ENCODE measurements around the gene TLE7.

TLE7 gene

DNA sequence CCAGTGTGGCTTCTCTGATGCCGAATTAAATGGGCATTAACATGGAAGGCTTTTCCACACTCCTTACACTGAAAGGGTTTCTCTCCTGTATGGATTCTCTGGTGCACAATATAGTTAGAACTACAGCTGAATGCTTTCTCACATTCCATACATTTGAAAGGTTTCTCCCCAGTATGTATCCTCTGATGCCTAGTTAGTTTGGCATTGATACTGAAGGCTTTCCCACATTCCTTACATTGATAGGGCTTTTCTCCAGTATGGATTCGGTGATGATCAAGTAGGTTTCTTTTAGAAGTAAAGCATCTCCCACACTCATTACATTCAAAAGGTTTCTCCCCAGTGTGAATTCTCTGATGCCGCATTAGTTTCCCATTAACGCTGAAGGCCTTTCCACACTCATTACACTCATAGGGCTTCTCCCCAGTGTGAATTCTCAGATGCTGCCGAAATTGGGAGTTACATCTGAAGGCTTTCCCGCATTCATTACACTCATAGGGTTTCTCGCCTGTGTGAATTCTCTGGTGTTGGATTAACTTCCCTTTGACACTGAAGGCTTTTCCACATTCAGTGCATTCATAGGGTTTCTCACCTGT lies 6.5 kb upstream of the TLE7 start:
- DNase-seq, result no peak

DNA sequence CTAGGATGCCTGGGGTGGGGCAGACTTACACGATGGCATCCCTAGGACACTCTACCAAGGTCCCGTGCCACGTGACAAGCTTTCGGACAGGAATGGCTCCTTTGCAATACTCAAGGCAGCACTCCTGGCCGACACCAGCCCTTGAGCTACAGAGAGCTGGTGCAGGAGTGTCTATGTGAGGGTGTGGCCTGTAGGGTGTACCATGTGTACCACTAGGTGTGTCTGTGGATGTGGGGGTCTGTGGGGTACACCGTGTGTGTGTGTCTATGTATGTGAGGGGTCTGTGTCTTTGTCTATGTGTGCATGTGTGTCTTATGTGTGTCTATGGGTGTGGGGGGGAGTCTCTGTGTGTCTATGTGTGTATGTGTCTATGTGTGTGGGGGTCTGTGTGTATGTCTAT lies 1.9 kb upstream of the TLE7 start:
- no peak for DNase-seq

DNA sequence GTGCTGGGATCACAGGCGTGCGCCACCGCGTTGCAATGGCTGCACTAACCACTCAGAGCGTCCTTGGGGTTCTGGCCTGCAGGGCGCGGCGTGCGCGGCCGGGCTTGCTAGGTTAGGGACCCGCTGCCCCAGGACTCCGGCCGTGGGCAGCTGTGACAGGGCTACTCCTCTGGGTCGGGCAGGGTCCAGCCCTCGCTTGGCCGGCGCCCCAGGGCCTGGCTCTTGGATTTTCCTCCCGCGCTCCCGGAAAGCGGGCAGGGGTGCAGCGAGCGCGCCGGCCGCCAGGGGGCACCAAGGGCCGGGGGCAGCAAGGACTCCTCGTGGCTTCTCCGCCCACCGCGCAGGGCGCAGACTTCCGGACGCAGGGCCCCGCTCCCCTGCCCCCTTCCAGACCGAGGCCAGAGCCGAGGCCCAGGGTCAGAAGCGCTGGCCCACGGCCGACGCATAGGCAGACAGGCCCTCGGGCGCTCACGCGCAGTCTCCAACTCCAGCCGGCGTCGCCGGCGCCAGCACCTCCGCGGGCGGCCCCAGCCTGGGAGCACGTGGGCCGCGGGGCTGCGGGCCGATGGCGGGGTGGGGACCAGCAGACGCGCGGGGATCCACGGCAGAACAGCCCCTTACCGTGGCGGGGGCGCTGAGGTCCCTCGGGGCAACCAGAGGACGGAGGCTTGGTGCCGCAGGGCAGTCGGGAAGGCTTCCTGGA lies 355 bp downstream of the TLE7 start:
- DNase-seq, result no peak

DNA sequence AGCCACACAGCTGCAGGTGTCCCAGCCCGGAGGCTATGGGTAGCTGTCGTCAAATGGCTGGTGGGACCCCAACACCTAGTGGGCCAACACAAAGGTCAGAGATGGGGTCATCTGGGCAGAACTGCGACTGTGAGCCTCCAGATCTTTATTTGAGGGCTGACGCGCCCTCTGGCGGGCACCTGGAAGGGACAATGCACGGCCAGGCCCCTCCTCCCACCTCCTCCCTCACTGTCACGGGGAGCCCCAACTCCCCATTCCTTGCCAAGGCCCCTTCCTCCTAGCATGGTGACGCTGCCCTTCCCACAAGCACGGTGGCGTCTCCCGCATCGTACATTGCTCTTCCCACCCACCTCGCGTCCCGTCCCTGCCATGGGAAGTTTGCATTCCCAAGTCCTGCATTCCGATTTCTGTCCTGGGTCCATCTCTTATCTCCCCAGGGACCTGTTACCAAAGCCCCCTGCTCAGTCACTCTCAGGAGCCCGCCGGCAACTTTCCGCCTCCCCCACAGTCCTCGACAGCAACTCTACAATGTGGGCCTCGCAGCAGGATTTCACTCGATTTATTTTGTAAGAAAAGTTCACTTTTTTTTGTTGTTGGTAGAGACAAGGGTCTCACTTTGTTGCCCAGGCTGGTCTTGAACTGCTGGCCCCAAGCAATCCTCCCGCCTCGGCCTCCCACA lies 1.0 kb downstream of the TLE7 start:
- no peak for DNase-seq

DNA sequence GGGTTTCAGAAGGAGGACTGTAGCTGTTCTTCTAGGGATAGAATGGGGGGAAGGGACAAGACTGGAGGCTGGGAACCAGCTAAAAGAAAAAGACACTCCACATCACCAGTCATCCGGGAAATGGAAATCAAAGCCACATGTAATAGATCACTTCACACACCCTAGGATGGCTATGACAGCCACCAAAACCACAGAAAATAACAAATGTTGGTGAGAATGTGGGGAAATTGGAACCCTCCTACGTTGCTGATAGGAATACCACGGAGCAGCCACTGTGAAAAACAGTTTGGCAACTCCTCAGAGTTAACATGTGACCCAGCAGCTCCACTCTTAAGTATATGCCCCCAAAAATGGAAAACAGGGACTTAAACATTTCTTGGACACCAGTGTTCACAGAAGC lies 2.3 kb downstream of the TLE7 start:
- DNase-seq, result no peak

DNA sequence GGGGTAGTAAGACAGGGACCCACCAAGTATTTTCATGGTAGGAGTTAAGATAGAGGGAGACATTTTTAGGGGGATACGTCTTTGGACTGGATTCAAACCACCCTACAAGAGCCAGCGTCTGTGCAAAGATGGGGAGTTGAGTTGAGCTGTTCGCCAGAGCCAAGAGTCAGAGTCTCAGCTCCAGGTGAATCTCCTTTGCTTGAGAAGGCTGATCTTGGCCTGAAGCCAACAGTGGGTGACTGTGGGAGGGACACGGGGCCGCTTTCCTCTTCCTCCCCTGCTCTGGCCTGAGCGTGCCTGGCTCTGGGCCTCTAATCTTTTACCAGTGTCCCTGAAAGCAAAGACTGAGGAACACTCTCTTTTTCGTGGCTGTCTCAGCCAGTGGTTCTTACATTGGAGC lies 5.4 kb downstream of the TLE7 start:
- DNase-seq, result no peak

DNA sequence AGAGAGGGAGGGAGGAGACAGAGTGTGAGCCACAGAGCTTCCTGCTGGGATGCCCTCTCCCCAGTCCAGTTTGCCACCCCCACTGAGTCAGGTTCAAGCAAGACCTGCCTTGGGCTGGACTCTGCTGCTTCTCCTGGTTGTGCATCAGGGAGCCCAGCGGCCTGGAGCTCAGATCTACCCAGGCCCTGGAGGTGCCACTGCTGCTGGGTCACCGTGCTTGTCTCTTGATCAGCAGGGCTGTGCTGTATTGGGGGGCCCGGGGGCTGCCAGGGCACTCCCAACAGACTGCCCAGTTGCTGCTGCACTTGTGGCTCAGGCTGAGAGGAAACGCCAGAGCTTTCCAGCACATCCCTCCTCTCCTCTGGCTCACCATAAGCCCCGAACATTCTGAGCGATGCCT lies 8.9 kb downstream of the TLE7 start:
- no peak for DNase-seq

DNA sequence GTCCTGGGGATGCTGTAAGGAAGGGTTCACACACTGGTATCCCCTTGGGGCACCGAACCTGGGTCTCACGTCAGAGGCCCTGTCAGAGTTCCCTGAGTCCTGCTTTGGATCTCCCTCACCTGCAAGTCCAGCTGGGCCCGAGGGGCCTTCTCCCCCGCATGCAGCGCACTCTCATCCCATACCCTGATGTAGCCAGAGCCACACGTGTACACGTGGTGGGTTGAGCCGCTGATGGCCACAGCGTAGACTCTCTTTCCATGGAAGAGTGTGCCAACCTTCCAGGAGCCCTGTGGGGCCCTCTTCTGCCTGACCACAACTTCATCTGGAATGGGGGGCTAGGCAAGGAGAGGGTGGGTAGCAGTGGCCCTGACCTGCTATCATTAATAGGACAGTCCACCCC lies 9.9 kb downstream of the TLE7 start:
- DNase-seq, result no peak

DNA sequence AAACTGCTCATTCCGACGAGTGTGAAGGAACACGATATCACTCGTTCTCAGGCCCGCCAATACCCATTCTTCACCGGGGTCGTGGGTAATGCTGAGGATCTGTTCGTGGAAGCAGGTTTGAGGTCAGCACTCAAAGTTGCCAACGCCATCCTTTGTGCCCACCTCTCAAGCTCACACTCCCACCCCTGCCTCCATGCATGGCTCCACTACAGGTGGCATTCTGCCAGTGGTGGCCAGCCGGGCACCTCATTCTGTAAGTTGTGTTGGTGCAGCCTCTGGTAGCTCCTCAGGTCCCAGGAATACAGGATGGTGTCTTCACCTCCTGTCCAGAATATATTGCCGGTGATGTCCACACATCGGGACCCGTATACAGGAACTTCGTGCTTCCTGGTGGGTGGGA lies 10.7 kb downstream of the TLE7 start:
- DNase-seq, result no peak

DNA sequence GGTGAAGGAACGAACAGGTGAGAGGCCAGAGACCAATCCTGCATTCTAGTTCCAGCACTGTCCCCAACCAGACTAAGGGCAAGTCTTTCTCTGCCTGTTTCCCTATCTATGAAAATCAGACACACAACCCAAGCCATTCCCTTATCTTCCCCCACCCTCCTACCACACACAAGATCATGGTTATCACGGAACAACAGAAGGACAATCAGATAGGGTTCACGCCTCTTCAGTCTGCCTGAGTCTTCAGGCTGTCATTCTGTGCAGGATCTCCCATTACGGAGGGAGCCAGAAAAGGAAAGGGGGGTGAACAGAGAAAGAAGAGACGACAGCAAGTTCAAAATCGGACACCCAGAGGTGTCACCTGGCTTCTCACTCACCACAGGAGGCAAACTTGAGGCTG lies 11.1 kb downstream of the TLE7 start:
- no peak for DNase-seq

DNA sequence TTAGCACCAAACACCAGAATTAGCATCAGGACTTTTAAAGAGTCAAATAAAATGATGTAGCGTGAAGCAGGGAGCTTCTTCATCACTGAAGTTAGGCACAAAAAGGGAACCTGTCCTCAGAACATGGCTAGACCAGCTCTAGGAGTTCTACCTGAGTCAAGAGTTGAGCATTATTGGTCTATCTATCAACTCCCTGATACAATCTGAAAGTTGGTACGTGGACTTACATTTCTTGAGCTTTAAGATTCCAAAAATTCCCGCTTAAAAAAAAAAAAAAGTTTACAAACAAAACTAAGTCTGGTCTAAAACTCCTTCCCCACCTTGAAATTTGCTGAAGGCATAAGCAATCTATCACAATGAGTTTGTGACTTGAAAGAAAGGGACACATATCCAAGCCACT lies 12.3 kb downstream of the TLE7 start:
- no peak for DNase-seq

DNA sequence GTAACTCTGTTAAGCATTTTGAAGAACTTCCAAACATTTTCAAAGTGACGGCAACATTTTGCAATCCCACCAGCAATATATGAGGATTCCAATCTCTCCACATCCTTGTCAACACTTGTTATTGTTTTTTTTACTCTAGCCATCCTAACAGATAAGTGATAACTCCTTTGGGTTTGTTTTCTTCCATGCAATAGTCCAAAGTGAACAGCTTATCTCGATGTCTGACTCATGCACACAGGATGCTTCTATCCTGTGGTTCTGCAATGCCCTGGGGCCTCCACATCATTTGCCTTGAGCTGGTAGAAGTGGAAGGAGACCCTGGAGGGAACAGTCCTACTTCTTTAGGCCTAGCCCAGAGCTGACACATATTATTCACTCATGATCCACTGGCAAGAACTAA lies 13.0 kb downstream of the TLE7 start:
- no peak for DNase-seq

DNA sequence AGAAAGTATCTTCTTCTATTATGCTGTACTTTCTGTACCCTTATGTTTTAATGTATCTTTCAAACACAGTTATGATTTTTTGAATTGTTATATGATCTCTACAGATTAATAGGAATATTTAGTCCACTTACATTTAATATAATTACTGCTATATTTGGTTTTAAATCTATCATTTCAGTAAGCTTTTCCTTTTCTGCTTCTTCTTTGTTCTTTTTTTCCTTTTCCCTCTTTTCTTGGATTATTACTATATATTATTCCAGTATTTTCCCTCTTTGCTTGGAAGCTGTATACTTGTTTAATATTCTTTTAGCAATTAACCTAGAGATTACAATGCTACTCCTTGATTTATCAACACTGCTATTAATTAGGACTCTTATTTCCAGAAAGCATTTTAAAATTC lies 13.5 kb downstream of the TLE7 start:
- DNase-seq, result no peak

DNA sequence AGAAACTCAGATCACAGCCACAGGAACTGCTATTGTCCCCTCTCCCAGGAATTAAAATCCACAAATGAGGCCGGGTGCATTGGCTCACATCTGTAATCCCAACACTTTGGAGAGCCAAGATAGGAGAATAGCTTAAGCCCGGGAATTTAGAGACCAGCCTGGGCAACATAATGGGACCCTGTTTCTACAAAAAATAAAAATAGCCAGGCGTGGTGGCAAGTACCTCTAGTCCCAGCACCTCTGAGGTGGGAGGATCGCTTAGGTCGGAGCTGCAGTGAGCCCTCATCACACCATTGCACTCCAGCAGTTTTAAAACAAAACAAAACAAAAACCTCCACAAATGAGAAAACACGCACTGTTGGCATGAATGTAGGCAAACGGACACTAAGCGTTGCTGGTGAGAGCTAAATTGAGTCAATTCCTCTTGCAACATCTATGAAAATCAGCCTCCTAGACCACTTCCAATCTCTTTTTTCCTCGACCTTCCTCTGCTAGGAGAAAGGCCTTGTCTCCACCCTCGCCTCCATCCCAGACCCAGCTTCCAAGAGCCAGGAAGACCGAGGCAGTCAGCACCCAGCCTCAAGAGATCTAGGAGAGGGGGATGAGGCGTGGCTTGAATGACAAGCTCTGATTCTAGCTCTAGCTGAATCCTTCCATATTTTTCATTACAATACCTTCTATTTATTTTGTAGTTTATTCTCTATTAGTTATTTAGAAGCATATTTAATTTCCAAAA lies 14.8 kb downstream of the TLE7 start:
- DNase-seq, result no peak

DNA sequence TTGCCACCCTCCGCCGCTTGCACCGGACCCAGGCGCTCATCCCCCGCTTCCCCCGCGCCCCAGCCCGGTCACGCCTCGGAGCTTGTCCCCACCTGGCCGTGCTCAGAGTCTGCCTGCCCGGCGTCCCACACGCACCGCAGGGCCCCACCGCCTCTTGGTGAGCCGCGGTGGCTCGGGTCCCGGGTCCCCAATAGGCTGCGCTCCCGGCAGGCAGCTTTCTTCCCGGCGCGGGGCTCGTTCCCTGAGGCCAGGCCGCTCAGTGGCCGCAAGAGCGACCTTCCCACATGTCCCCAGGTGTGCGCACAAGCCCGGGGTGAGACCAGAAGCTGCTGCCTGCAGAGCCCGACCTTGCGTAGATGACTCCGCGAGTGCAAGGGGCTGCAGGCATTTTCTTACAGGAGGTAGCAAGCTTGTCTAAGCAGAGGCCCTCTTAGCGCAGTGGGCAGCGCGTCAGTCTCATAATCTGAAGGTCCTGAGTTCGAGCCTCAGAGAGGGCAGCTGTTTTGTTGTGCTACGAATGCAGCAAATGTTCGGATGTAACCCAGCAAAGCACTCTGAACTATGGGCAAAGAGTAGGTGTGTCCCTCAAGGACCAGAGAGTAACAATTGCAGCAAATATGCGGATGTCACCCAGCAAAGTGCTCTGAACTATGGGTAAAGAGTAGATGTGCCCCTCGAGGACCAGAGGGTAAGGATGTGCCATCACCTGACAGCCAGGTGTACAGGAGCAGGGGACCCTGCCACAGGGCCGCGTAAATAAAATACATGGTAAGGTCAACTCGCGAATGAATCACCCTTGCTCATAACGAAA lies 15.6 kb downstream of the TLE7 start:
- no peak for DNase-seq

DNA sequence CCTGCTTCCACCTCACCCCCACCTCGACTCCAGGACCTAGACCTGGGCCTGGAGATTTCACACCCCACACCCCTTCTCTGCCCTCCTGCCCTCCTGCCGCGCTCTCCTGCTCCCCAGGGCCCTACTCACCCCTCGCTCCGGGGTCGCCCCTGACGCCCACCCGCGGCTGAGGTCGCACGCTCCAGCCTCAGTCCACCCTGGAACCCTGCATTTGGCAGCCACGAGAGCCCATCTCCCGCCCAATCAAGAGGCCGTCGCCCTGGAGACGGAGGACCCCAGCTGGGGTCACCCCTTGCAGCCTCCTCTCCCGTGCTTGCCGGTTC lies 16.1 kb downstream of the TLE7 start:
- no peak for DNase-seq

DNA sequence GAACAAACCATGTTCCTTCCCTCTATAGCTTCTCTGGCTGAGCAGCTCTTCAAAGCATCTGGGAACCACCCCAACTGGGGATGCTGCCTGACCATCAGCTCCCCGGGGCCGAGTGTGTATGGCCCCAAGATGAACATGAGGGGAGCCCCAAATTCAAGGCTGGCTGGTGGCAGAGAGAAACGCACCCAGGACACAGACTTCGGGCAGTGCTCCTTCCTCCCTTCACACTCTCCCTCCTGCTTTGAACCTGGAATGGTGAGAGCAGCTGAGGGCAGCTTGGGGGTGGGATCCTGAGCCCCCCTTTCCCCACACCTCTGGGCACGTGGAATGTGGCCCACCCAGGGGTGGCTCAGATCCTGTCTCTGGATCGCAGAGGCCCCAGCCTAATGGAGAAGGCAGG lies 17.2 kb downstream of the TLE7 start:
- no peak for DNase-seq

DNA sequence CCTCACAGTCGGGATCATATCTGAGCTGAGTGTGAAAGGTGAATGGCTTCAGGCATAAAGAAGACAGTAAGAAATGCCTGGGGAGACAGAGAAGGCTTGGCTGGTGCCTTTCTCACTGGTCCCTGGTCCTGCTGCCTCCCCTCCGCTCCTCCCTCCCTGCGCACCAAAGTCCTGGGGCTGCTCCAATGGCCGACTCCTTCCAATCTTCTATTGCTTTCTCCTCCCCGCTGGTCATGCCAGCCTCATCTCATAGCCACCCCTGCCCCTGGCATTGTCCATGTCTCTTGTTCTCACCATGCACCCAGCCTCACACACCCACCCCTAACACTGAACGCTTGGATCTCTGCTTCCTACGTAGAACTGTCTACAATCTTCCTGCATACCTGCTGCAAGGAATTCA lies 18.0 kb downstream of the TLE7 start:
- no peak for DNase-seq

DNA sequence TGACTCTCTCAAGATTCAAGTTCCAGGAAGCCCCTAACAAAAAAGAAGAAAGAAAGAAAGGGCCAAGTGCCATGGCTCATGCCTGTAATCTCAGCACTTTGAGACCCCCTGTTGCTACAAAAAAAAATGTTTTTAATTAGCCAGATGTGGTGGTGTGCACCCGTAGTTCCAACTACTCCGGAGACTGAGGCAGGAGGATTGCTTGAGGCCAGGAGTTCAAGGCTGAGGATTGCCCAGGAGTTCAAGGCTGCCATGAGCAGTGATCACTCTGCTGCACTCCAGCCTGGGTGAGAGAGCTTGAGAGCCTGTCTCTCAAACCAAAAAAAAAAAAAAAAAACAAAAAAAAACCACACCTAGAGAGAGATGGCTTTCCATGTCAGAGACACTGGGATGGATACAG lies 18.8 kb downstream of the TLE7 start:
- DNase-seq, result no peak

DNA sequence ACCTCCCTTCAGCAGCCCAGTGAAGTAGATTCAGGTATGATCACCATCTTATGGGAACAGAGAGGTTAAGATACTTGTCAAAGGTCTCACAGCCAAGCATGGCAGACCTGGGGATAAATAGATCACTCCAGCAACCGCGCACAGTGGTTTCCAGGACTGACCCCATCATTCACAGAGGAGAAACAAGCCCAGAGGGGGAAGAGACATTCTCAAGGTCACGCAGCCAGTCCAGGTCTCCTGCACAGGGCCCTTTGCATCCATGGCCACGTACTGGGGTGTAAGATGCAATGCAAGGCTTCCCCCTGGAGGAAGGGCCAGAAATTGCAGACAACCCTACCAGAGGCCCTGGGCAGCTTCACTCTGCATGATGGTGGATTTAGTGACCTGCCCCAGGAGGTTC lies 19.9 kb downstream of the TLE7 start:
- DNase-seq, result no peak

DNA sequence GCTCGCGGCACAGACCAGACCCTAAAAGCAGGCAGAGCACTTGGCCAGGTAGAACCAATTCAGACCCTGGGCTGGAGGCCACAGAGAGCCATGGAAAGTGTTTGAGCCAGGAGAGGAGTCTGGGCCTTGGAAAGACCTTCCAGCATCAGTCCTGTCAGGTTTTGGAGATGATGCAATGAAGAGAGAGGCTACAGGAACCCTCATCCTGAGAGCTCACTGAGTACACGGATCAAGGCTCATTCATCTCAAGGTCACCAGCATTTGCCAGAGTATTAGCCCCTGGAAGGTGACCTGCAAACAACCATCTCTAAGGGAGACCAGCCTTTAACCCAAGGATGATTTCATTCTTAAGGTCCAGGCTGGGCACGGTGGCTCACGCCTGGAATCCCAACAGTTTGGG lies 27.8 kb downstream of the TLE7 start:
- DNase-seq, result no peak

DNA sequence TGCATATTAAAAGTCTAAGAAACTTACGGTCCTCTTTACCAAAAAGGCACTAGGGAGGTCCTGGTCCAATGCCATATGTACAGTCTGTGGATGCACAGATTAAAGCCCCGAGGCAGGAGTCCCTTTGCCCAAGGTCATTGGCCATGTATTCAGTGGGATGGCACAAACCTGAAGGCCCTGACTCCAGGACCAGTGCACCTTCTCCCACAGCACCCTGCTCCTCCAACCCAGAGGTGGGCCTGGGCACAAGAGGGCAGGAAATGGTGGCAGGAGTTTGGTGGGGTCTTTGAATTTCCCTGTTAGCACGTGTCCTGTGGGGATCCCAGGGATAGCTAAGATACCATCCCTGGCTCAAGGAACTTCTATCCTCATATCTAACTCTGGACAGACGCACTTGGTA lies 28.5 kb downstream of the TLE7 start:
- no peak for DNase-seq
